GM12878 (cell line): ENCODE results near the gene NUMBL. TPM values are rescaled to one million over a fixed set of nuclear protein-coding genes. Genes with fewer than 3 reads are reported as not detected.

ENCODE experiments used
- ATAC-seq: fragments of 200-7000 bp; cut with Tn5 transposase; 3 replicates; pipeline ENCODE4 v1.9.1; 2020; ENCODE audit warnings: mild to moderate bottlenecking, moderate library complexity
- BruUV-seq: library from RNA; stranded (reverse); fragments of 400-500 nt; replicated peaks from 2 replicates; lab custom pipeline; 2021; lab: Mats Ljungman, UMichigan
- CTCF ChIA-PET: fragments of 300-600 bp; sonication (Branson Sonifier 250); formaldehyde crosslinking; extraction: SDS; loops from one replicate; lab custom pipeline; 2021; ENCODE audit warnings: inconsistent platforms; lab: Yijun Ruan, JAX
- POLR2A ChIA-PET: fragments of 350-600 bp; formaldehyde crosslinking; extraction: SDS; loops from one replicate; lab custom pipeline; 2021; ENCODE audit warnings: inconsistent platforms; lab: Charles Lee
- RAD21 ChIA-PET: fragments of 300-600 bp; sonication (Branson Sonifier 250); formaldehyde crosslinking; loops from one replicate; lab custom pipeline; 2023; ENCODE audit warnings: antibody characterized with exemption; ENCODE audit not compliant: unreplicated experiment; lab: Charles Lee
- SMC1A ChIA-PET: fragments of 300-600 bp; sonication (Branson Sonifier 250); formaldehyde crosslinking; loops from one replicate; lab custom pipeline; 2023; ENCODE audit not compliant: unreplicated experiment, uncharacterized antibody; lab: Charles Lee
- DNase-seq: peaks from one replicate; pipeline ENCODE4 v3.0.0-alpha.2; 2011; ENCODE audit warnings: low read depth, low spot score
- FAIRE-seq: peaks from 3 replicates; lab custom pipeline; 2011; peaks lifted over from hg19 to GRCh38; lab: Jason Lieb, UNC
- H2AFZ ChIP-seq: 2 replicates; pipeline ENCODE4 v1.6.0; 2011; ENCODE audit warnings: low read depth, low read length, control low read depth; ENCODE audit not compliant: control insufficient read depth
- H3K27ac ChIP-seq: 2 replicates; pipeline ENCODE4 v1.5.1; 2011; ENCODE audit warnings: control low read depth; ENCODE audit not compliant: control insufficient read depth, insufficient read depth
- H3K27me3 ChIP-seq, 2 experiments: replicated peaks in 1 of 2; 2 replicates each; pipeline versions ENCODE4 v1.6.0 to v1.6.1; 2011; ENCODE audit warnings: low read length in 1 of 2; ENCODE audit not compliant: control insufficient read depth in 2 of 2, insufficient read depth in 2 of 2
- H3K36me3 ChIP-seq, 2 experiments: 2 replicates each; pipeline ENCODE4 v1.5.1; 2011; ENCODE audit warnings: low read length in 1 of 2; ENCODE audit not compliant: control insufficient read depth in 2 of 2, insufficient read depth in 2 of 2
- H3K4me1 ChIP-seq: 2 replicates; pipeline ENCODE4 v1.6.1; 2011; ENCODE audit warnings: mild to moderate bottlenecking, low read length, moderate library complexity, mixed read lengths; ENCODE audit not compliant: control insufficient read depth, insufficient read depth
- H3K4me2 ChIP-seq: 2 replicates; pipeline ENCODE4 v1.6.0; 2011; ENCODE audit warnings: control low read depth; ENCODE audit not compliant: control insufficient read depth, insufficient read depth
- H3K4me3 ChIP-seq: fragments of 200-600 bp; sonication (generic); 2 replicates; pipeline ENCODE4 v1.5.1; 2016
- H3K79me2 ChIP-seq: 2 replicates; pipeline ENCODE4 v1.6.0; 2011; ENCODE audit warnings: low read length; ENCODE audit not compliant: control insufficient read depth, insufficient read depth
- H3K9ac ChIP-seq: 2 replicates; pipeline ENCODE4 v1.8.0; 2011; ENCODE audit warnings: low read length, control low read depth, mixed read lengths; ENCODE audit not compliant: control insufficient read depth, insufficient read depth
- H3K9me3 ChIP-seq: replicated peaks from 3 replicates; pipeline ENCODE4 v1.5.1; 2011; ENCODE audit warnings: mild to moderate bottlenecking, low read length; ENCODE audit not compliant: control insufficient read depth, insufficient read depth
- H4K20me1 ChIP-seq: 2 replicates; pipeline ENCODE4 v1.6.0; 2011; ENCODE audit not compliant: control insufficient read depth, insufficient read depth
- POU2F2 ChIP-seq: IDR thresholded peaks from 3 replicates; pipeline ENCODE4 v1.6.1; 2011; ENCODE audit warnings: low read depth, mild to moderate bottlenecking, low read length, borderline replicate concordance
- TCF3 ChIP-seq: IDR thresholded peaks from 2 replicates; pipeline ENCODE4 v1.6.1; 2012; ENCODE audit warnings: low read depth, mild to moderate bottlenecking, low read length, borderline replicate concordance; ENCODE audit not compliant: insufficient read depth
- WGBS: methylation state at CpG from one replicate; pipeline ENCODE4 v1.1.6; 2016; ENCODE audit warnings: low lambda C conversion rate; ENCODE audit not compliant: insufficient replicate concordance, insufficient coverage; ENCODE audit errors: missing lambda C conversion rate; 5-methylcytosine and 5-hydroxymethylcytosine counted together
- in situ Hi-C: fragments of 300-500 bp; cut with MboI; formaldehyde crosslinking; loops from 9 replicates; pipeline ENCODE4 v1.14.3; 2018; ENCODE audit warnings: mixed read lengths
- intact Hi-C: fragments of 100-400 bp; cut with micrococcal nuclease; formaldehyde crosslinking; loops from one replicate; pipeline ENCODE4 v1.14.2; 2022; ENCODE audit not compliant: unreplicated experiment
- polyA plus RNA-seq, 11 experiments: library from polyadenylated mRNA; depleted of rRNA in 4 of 11; unstranded in 6 of 11; stranded (reverse) in 5 of 11; fragments of >200 nt; fragmentation: Nextera tagmentation in 4 of 11; fragmentation: Illumina TruSeq in 1 of 11; extraction: Ambion mirVana in 4 of 11; extraction: Trizol in 1 of 11; gene quantifications; 1 replicate in 1 of 11; 2 replicates in 10 of 11; pipeline versions ENCODE4 v1.2.1 to v1.2.3, GENCODE V29; 2011 to 2016; ENCODE audit warnings: inconsistent platforms in 2 of 11, missing spikeins in 2 of 11, low read depth in 1 of 11
- total RNA-seq, 4 experiments: library from RNA; depleted of rRNA in 3 of 4; stranded (reverse); fragments of >200 nt in 3 of 4; fragmentation: Illumina TruSeq in 1 of 4; extraction: Trizol in 1 of 4; gene quantifications; 2 replicates each; pipeline versions ENCODE4 v1.2.1 to v1.2.3, GENCODE V29; 2013 to 2021
- TF ChIP-seq, protein P1 (sequence below): IDR thresholded peaks from 2 replicates; pipeline ENCODE4 v1.6.1; 2012; ENCODE audit warnings: low read depth, low read length, improper control_type of control experiment
- TF ChIP-seq, protein P2 (sequence below): fragments of 450-650 bp; IDR thresholded peaks from 2 replicates; pipeline ENCODE4 v1.6.1; 2017; ENCODE audit warnings: low read depth, mild to moderate bottlenecking, moderate library complexity
- TF ChIP-seq, protein P3 (sequence below): IDR thresholded peaks from 2 replicates; pipeline ENCODE4 v1.6.1; 2012; ENCODE audit warnings: low read depth, low read length, improper control_type of control experiment

Gene NUMBL
- total and polyA plus RNA-seq, 10 of the 15 experiments (the other 5 are each of a cell fraction or from before 2014, with no cell fraction given) = 0.16 to 9.4 (median 1.9) TPM

DNA sequence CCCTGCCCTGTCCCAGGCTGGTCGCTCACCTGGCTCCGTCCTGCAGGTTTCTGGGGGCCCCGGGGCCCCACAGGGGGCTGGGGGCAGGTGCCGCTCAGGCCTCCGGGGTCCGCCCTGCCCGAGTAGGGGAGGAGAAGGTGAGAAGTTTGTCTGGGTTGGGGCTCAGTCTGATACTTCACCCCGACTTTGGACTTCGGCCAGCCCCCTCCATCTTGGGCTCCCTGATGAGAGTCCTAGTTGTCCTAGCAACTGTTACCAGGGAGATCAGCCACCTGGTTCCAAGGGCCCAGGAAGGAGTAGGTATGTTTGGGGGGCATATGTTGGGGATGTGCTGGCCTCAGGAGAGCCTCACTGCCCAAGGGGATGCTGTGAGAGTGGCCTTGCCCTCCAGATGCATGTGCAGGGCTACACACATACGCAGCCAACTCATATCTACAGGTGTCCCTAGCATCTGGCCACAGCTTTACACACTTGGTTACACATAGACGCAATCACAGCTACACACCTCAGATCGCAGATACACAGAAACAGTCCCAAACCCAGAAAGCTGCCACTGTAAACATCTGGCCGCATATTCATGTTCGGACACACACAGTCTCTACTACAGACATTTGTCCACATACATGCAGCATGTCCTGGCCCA is 3.4 kb downstream of the NUMBL start:
- POLR2A ChIA-PET = interaction anchor here (0.6 to 1.0 kb wide), 2 partner anchors 12 to 71 kb away, joined by 3 to 4 read pairs; no protein-coding TSS in a partner anchor
- ATAC-seq (no peak; the same call in 2 of the 3 replicates), FAIRE-seq (no peak), DNase-seq (no peak)
- CTCF ChIA-PET = interaction anchor here (0.7 kb wide), 1 partner anchor 126 kb away, joined by 3 read pairs; no protein-coding TSS in a partner anchor
- BruUV-seq = no TSS peak
- TF ChIP-seq, protein P1, sequence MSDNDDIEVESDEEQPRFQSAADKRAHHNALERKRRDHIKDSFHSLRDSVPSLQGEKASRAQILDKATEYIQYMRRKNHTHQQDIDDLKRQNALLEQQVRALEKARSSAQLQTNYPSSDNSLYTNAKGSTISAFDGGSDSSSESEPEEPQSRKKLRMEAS = no peak
- TF ChIP-seq TCF3 (peak; percentile 51; the same call in 1 of the 2 replicates), POU2F2 (peak; percentile 25; the same call in 1 of the 3 replicates)
- TF ChIP-seq, protein P2, sequence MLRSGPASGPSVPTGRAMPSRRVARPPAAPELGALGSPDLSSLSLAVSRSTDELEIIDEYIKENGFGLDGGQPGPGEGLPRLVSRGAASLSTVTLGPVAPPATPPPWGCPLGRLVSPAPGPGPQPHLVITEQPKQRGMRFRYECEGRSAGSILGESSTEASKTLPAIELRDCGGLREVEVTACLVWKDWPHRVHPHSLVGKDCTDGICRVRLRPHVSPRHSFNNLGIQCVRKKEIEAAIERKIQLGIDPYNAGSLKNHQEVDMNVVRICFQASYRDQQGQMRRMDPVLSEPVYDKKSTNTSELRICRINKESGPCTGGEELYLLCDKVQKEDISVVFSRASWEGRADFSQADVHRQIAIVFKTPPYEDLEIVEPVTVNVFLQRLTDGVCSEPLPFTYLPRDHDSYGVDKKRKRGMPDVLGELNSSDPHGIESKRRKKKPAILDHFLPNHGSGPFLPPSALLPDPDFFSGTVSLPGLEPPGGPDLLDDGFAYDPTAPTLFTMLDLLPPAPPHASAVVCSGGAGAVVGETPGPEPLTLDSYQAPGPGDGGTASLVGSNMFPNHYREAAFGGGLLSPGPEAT = 0 out of 2 replicates have a peak, but pooled peaks have one; percentile 21
- TF ChIP-seq, protein P3, sequence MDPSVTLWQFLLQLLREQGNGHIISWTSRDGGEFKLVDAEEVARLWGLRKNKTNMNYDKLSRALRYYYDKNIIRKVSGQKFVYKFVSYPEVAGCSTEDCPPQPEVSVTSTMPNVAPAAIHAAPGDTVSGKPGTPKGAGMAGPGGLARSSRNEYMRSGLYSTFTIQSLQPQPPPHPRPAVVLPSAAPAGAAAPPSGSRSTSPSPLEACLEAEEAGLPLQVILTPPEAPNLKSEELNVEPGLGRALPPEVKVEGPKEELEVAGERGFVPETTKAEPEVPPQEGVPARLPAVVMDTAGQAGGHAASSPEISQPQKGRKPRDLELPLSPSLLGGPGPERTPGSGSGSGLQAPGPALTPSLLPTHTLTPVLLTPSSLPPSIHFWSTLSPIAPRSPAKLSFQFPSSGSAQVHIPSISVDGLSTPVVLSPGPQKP = no peak
- Histone ChIP-seq H3K4me1 (peaks cover 26% of the 10 kb centered on the region), H3K4me3 (no peak overlapping the region), H3K36me3 (no peaks in the 10 kb centered on the region; a peak in 1 of 4 replicates), H3K9me3 (no peaks in the 10 kb centered on the region), H3K4me2 (peak overlapping the region; percentile 34), H2AFZ (peak overlapping the region; percentile 40), H3K27ac (peak overlapping the region; percentile 0; the same call in 1 of the 2 replicates), H3K9ac (no peak overlapping the region), H4K20me1 (no peaks in the 10 kb centered on the region), H3K27me3 (no peaks in the 10 kb centered on the region), H3K79me2 (no peaks in the 10 kb centered on the region)
- intact Hi-C loops = no loop called here
- RAD21 ChIA-PET = interaction anchor here (1.4 to 2.1 kb wide), 2 partner anchors 24 to 91 kb away, joined by 4 to 12 read pairs; partner anchors contain the start of gene RAB4B
- SMC1A ChIA-PET = interaction anchor here (0.7 to 1.2 kb wide), 2 partner anchors 29 to 118 kb away, joined by 3 read pairs; no protein-coding TSS in a partner anchor
- in situ Hi-C loops = no loop called here
- WGBS = 36% methylated on average over 7 of the region's 14 CpGs
